RWPE1 (cell line): ENCODE data around the gene PADI6.

ENCODE experiments used
- CTCF ChIA-PET: fragments of 350-600 bp; sonication (Branson Sonifier 250); formaldehyde crosslinking; extraction: SDS; loops from one replicate; lab custom pipeline; 2021; lab: Yijun Ruan, JAX
- POLR2A ChIA-PET: fragments of 400-600 bp; formaldehyde crosslinking; extraction: SDS; loops from one replicate; lab custom pipeline; 2020; ENCODE audit warnings: antibody characterized with exemption; ENCODE audit not compliant: low non-redundant PET; lab: Yijun Ruan, JAX
- DNase-seq: peaks from one replicate; pipeline ENCODE4 v3.0.0; 2012; ENCODE audit warnings: low spot score
- H3K27ac ChIP-seq: fragments of 450-650 bp; 2 replicates; pipeline ENCODE4 v1.5.1; 2017
- TF ChIP-seq, protein P1 (sequence below): fragments of 450-650 bp; conservative IDR thresholded peaks from 2 replicates; pipeline ENCODE4 v1.5.1; 2017; ENCODE audit warnings: low read depth, mild to moderate bottlenecking

PADI6 gene

DNA sequence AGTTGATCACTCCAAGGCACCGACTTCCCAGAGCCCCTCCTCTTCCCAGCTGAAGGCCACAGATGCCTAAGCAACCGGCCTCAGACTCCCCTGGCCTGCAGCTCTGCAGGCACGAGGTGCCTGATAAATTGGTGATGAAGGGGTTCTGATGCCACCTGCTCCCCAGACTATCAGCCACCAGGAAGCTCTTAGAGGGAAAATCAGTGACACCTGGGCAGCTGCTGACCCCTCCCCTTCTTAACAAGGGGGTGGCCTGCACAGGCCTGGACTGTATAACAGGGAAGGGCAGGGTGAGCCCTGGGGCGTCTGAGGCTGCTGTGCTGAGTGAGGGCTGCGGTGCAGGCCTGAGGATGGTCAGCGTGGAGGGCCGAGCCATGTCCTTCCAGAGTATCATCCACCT lies at the start of gene PADI6:
PADI6 (plus strand) TSS at position 301 of the 400 bp plus-strand sequence; CDS start at position 351, 50 bp downstream.
- ChIA-PET CTCF (interaction anchor here (0.6 to 1.3 kb wide), 3 partner anchors 21 to 146 kb away, joined by 3 to 4 read pairs (median 3); no protein-coding TSS in a partner anchor), POLR2A (no interaction called here)
- peak within 1 kb of the TSS; percentile 5; the same call in 1 of the 2 replicates for H3K27ac ChIP-seq
- no peak for DNase-seq
- TF ChIP-seq, protein P1, sequence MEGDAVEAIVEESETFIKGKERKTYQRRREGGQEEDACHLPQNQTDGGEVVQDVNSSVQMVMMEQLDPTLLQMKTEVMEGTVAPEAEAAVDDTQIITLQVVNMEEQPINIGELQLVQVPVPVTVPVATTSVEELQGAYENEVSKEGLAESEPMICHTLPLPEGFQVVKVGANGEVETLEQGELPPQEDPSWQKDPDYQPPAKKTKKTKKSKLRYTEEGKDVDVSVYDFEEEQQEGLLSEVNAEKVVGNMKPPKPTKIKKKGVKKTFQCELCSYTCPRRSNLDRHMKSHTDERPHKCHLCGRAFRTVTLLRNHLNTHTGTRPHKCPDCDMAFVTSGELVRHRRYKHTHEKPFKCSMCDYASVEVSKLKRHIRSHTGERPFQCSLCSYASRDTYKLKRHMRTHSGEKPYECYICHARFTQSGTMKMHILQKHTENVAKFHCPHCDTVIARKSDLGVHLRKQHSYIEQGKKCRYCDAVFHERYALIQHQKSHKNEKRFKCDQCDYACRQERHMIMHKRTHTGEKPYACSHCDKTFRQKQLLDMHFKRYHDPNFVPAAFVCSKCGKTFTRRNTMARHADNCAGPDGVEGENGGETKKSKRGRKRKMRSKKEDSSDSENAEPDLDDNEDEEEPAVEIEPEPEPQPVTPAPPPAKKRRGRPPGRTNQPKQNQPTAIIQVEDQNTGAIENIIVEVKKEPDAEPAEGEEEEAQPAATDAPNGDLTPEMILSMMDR: no peak

GRCh38 chr1:17328855-17329254 lies 43.1 kb upstream of the PADI6 start:
- no peak overlapping the region for H3K27ac ChIP-seq
- CTCF ChIA-PET: no interaction called here
- TF ChIP-seq, protein P1: no peak
- DNase-seq: no peak
- POLR2A ChIA-PET: no interaction called here

DNA sequence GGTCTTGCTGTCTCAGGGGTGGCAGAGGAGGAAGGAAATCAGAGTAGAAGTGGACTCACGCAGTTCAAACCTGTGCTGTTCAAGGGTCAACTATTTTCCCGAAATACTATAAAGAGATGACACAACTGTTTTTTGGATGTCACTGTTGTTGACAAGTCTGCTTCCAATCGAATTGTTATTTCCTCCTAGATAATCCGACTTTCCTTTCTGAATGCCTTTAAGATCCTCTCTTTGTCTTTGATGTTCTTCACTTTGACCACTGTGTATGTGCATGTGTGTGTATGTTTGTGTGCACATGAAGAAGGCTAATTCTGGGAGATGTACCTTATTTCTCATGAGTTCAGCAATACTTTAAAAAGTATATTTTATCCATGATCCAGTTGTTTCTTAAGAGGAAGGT lies 42.4 kb upstream of the PADI6 start:
- no peak for DNase-seq
- ChIA-PET CTCF (interaction anchor here (0.7 kb wide), 2 partner anchors 81 to 269 kb away, joined by 6 read pairs; no protein-coding TSS in a partner anchor), POLR2A (no interaction called here)
- TF ChIP-seq, protein P1: no peak
- no peak overlapping the region for H3K27ac ChIP-seq

GRCh38 chr1:17330856-17331255 lies 41.1 kb upstream of the PADI6 start:
- CTCF ChIA-PET: no interaction called here
- TF ChIP-seq, protein P1: no peak
- POLR2A ChIA-PET: no interaction called here
- DNase-seq: no peak
- H3K27ac ChIP-seq: no peak overlapping the region

- CTCF ChIA-PET: interaction anchor here (0.6 kb wide), 1 partner anchor 37 kb away, joined by 5 read pairs; no protein-coding TSS in a partner anchor
- POLR2A ChIA-PET: no interaction called here
- H3K27ac ChIP-seq: no peak overlapping the region
- DNase-seq: no peak
- TF ChIP-seq, protein P1: no peak
Observed at GRCh38 chr1:17333081-17333480, 38.9 kb upstream of the PADI6 start.

DNA sequence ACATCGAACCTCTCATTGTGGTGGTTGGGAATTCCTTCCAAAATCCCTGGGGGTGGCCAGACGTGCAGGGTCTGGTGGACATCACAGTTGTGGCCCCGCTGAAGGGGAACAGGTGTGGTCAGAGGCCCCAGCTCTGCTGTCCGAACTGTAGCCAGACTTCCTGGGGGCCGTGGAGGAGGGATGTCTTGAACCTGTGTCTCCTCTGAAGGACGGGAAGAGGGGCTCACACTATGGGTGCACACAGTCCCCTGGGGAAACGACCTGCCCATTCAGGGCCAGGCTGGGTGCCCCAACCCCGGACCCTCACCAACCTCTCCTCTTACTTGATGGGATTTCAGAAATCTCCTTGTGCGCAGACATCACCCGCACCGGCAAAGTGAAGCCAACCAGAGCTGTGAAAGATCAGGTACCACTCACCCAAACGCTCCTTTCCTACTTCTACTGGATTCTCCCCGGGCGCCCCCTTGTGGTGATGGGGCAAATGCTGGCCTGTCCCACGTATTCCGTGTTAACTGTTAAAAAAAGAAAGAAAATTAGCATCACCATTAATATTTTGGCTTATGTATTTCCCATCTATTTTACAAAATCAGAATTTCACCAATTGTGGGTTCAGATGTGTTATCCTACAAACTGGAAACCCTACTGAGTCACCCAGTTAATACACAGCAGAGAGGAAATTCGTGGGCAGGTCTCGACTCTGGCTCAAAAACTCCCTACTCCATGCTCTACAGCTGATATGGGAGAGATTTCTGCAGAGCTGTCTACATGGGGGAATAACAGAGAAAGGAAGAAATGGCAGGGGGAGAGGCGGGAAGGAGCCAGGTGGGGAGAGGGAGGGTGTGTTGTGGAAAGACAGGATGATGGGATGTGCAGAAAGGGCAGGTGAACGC lies 35.9 kb upstream of the PADI6 start:
- CTCF ChIA-PET: interaction anchor here (0.5 to 1.7 kb wide), 21 partner anchors 10 to 314 kb away, joined by 3 to 9 read pairs (median 4); no protein-coding TSS in a partner anchor
- peak; percentile 61 for DNase-seq
- H3K27ac ChIP-seq: peak overlapping the region; percentile 31
- POLR2A ChIA-PET: no interaction called here
- TF ChIP-seq, protein P1: peak; percentile 94
